Heart right ventricle (tissue), 16 donors: ENCODE measurements around the gene SUN5. TPM values are rescaled to one million over a fixed set of nuclear protein-coding genes. Genes with fewer than 3 reads are reported as not detected.

Experiments used
- ATAC-seq, 8 donors: fragments of 200-7000 bp; cut with Tn5 transposase; one replicate each; pipeline ENCODE4 v1.9.1; 2020; ENCODE audit warnings: mild to moderate bottlenecking in 8 of 8, moderate library complexity in 8 of 8, moderate number of reproducible peaks in 1 of 8
- DNase-seq, 2 donors: peaks; one replicate each; pipeline ENCODE4 v3.0.0-alpha.2; 2020
- H3K27ac ChIP-seq, 10 donors: fragments of 200-600 bp; sonication (generic) in 2 of 10; one replicate each; pipeline versions ENCODE4 v1.5.0 to v1.8.0; 2020 to 2022; ENCODE audit warnings: mild to moderate bottlenecking in 3 of 10
- H3K27me3 ChIP-seq, 7 donors: fragments of 200-600 bp; one replicate each; pipeline ENCODE4 v1.8.0; 2021 to 2022; ENCODE audit warnings: mild to moderate bottlenecking in 2 of 7
- H3K36me3 ChIP-seq, 9 donors: fragments of 200-600 bp; sonication (generic) in 1 of 9; one replicate each; pipeline versions ENCODE4 v1.5.0 to v1.8.0; 2020 to 2022; ENCODE audit warnings: mild to moderate bottlenecking in 2 of 9
- H3K4me1 ChIP-seq, 9 donors: fragments of 200-600 bp; sonication (generic) in 1 of 9; one replicate each; pipeline versions ENCODE4 v1.5.0 to v1.8.0; 2020 to 2022; ENCODE audit warnings: mild to moderate bottlenecking in 4 of 9
- H3K4me3 ChIP-seq, 10 donors: fragments of 200-600 bp; sonication (generic) in 2 of 10; one replicate each; pipeline versions ENCODE4 v1.5.0 to v1.8.0; 2020 to 2022; ENCODE audit warnings: mild to moderate bottlenecking in 7 of 10, moderate library complexity in 2 of 10
- H3K9me3 ChIP-seq, 11 donors: fragments of 200-600 bp in 10 of 11; sonication (generic) in 2 of 11; one replicate each; pipeline versions ENCODE4 v1.5.0 to v1.8.0; 2013 to 2022; ENCODE audit warnings: mild to moderate bottlenecking in 2 of 11, control low read depth in 1 of 11, moderate library complexity in 1 of 11
- WGBS, 2 donors: extraction: QIAGEN DNeasy Blood & Tissue Kit; methylation state at CpG; one replicate each; pipeline ENCODE4 v1.1.7; 2013; ENCODE audit warnings: inconsistent platforms in 1 of 2; 5-methylcytosine and 5-hydroxymethylcytosine counted together
- intact Hi-C, 10 donors: fragments of 100-400 bp; cut with DNase I; formaldehyde crosslinking; loops; one replicate each; pipeline versions ENCODE4 v1.11.1 to v1.14.2; 2022
- polyA plus RNA-seq, 2 donors: library from polyadenylated mRNA; stranded (reverse); fragments of 200-250 nt; gene quantifications; one replicate each; pipeline ENCODE4 v1.2.3, GENCODE V29; 2013
- total RNA-seq, 10 donors: library from RNA; stranded (reverse); fragmentation: NEBNext Ultra II Directional in 3 of 10; extraction: Animal tissue kit (Norgen Biotek cat#: 25700) in 3 of 10; gene quantifications; one replicate each; pipeline versions ENCODE4 v1.2.1 to v1.2.4, GENCODE V29; 2021 to 2023
- TF ChIP-seq, protein P1 (sequence below), 9 donors: fragments of 200-600 bp; sonication (generic) in 2 of 9; IDR thresholded peaks; one replicate each; pipeline versions ENCODE4 v1.5.0 to v1.8.0; 2021 to 2022; ENCODE audit warnings: antibody characterized with exemption in 9 of 9, mild to moderate bottlenecking in 5 of 9, moderate library complexity in 1 of 9
- donor health status: Arrhythmogenic right ventricular cardiomyopathy.
- donor health status: ischemic (EF 13 %, LVEDD 7.1; RV severe dilation, severe dysfunction).
- donor health status: healthy with polysubstance abuse.
- donor health status: DM: no; HTN: yes; CAD: no.
- donor health status: DM: no; HTN: no; CAD: no.
- donor health status: ischemic (EF 25% LVEDD 6.9; RV normal size, moderate dysfunction).
- donor health status: ischemic (EF 25% LVEDD 5.7; RV mildly dilated, moderate dysfunction).
- donor health status: healthy.
- donor health status: DM: yes; HTN: yes; CAD: no.
- donor health status: Ischemic cardiomyopathy.
- donor health status: ischemic (EF 35%, LVEDD 5.7; RV mildly dilated, moderate dysfunction).
- donor health status: nonischemic (EF 11% LVEDD 7.7; RV severe dilation, severe dysfunction).
- donor health status: DM: yes; HTN: yes; CAD: no.
- donor health status: PGD.
- donor health status: ischemic (EF 29% LVEDD 5.4; RV normal size, mild dysfunction).
- donor health status: nonischemic (EF 23%, LVEDD 6.1; RV moderate dilation, normal function).

SUN5 gene
- total and polyA plus RNA-seq, 12 donors, result not detected

DNA sequence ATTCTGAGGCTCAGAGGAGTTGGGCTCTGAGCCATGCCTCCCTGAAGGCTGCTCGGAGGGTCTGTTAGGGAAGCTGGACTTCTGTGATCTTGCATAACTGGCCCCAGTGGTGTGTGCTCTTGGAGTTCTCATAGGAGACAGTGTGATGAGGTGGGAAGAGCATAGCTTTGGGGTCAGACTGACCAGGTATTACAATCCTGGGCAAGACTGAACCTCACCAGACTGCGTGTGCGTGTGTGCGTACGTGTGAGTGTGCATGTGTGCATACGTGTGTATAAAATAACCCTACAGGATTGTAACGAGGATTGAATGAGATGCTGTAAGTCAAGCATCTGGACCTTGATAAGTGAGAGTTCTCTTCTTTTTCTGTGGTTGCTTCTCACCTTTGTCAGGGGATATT is 13.3 kb upstream of the SUN5 start:
- Histone ChIP-seq H3K4me1 (no peaks in the 10 kb centered on the region), H3K4me3 (no peak overlapping the region), H3K9me3 (no peaks in the 10 kb centered on the region), H3K36me3 (no peaks in the 10 kb centered on the region), H3K27ac (no peak overlapping the region), H3K27me3 (peaks cover 0 to 30% (median 18%) of the 10 kb centered on the region in 7 donors)
- TF ChIP-seq, protein P1, sequence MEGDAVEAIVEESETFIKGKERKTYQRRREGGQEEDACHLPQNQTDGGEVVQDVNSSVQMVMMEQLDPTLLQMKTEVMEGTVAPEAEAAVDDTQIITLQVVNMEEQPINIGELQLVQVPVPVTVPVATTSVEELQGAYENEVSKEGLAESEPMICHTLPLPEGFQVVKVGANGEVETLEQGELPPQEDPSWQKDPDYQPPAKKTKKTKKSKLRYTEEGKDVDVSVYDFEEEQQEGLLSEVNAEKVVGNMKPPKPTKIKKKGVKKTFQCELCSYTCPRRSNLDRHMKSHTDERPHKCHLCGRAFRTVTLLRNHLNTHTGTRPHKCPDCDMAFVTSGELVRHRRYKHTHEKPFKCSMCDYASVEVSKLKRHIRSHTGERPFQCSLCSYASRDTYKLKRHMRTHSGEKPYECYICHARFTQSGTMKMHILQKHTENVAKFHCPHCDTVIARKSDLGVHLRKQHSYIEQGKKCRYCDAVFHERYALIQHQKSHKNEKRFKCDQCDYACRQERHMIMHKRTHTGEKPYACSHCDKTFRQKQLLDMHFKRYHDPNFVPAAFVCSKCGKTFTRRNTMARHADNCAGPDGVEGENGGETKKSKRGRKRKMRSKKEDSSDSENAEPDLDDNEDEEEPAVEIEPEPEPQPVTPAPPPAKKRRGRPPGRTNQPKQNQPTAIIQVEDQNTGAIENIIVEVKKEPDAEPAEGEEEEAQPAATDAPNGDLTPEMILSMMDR (IDR thresholded peaks at IDR 0.05), result no peak
- DNase-seq (no peak), ATAC-seq (no peak)
- intact Hi-C loops, result no loop called here
- WGBS, 2 donors, result 74 to 88% methylated on average over 7 of the region's 7 CpGs

DNA sequence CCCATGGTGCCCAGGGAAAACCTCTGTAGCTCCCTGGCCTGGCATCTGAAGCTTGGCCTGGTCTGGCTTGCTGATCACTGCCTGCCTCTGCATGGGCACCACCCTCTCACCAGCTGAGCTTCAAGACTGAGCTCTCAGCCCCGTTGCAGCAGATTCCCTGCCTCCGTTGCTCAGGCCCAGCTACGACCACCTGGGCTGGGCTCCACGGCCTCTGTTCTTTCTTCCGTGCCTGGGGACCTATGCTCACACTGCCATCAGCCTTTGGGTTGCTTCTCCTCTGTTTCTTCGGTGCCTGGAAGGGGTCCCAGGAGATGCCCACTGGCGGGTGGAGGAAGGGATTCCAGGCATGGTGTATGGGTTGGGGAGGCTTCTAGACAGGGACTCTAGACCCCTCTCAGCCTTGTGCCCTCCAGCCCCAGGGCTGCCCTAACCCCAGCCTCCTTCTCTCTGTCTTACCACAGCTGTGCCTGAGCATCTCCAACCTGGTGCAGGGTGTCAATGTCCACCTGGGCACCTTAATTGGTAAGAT is 12.4 kb upstream of the SUN5 start:
- DNase-seq (no peak), ATAC-seq (no peak)
- WGBS, 2 donors, result 68 to 69% methylated on average over 7 of the region's 7 CpGs
- no peaks in the 10 kb centered on the region for H3K9me3 ChIP-seq
- H3K36me3 ChIP-seq, result no peaks in the 10 kb centered on the region
- no peaks in the 10 kb centered on the region for H3K4me1 ChIP-seq
- no peak overlapping the region for H3K4me3 ChIP-seq
- TF ChIP-seq, protein P1 (IDR thresholded peaks at IDR 0.05), result no peak
- intact Hi-C loops, result no loop called here
- H3K27me3 ChIP-seq, result peaks cover 0 to 30% (median 18%) of the 10 kb centered on the region in 7 donors
- no peak overlapping the region for H3K27ac ChIP-seq

DNA sequence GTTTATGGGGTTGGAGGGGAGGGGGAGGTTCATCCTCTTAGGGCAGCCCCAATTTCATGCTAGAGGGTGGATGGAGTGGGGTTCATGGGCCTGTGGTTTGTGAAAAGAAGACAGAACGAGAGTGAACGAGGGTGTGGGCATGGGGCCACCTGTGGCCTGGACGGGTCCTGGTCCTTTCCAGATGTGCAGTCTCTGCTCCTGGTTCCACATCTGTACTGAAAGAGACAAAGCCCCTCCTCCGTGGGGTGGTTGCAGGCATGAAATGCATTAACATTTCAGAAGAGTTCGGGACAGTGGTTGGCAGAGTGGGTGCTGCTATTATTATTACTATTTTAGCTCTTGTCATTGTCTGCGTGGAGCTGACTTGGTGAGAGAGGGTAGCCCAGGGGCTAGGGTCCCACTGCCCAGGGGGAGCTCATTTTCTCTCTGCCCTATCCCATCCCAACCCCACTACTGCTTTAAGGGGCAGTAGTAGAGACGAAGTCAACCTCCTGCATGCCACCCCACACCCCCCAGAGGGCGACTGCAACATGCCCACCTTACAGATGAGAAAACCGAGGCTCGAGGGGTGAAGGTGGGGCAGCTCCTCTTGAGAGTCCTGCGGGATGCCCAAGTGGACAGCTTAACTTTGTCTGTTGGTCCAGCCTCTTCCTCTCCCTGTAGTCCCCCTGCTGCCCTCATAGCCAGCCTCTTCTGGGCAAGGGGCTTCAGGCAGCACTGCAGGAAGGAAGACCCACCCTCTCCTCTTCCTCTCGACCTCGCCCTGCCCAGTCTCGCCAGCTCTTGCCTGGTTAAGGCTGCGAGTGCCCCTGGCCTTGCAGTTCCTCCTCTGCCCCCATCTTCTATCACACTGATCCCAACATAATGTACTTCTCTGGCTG is 11.7 kb upstream of the SUN5 start:
- Histone ChIP-seq H3K27me3 (peaks cover 0 to 30% (median 18%) of the 10 kb centered on the region in 7 donors), H3K9me3 (no peaks in the 10 kb centered on the region), H3K4me3 (no peak overlapping the region), H3K4me1 (no peaks in the 10 kb centered on the region), H3K27ac (no peak overlapping the region), H3K36me3 (no peaks in the 10 kb centered on the region)
- TF ChIP-seq, protein P1 (IDR thresholded peaks at IDR 0.05), result no peak
- intact Hi-C loops, result no loop called here
- no peak for ATAC-seq
- 70 to 80% methylated on average over 15 of the region's 15 CpGs for WGBS, 2 donors
- no peak for DNase-seq

DNA sequence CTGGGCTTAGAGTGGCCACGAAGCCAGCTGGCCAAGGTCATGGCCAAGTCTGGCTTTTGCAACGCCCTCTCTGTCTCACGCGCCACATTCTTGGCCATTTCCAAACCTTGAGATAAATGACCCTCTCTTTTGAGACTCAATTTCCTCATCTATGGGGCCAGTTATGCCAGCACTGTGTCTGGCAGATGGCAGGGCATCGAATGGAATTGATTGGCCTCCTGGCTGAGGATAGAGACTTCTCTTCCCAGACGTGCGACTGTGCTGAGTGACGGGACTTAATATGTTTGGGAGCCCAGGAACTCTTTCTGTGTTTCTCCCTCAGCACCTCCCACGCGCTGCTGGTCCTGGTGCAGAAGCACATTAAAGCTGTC is 10.9 kb upstream of the SUN5 start:
- 77 to 78% methylated on average over 10 of the region's 10 CpGs for WGBS, 2 donors
- no peaks in the 10 kb centered on the region for H3K9me3 ChIP-seq
- H3K36me3 ChIP-seq, result no peaks in the 10 kb centered on the region
- H3K4me1 ChIP-seq, result no peaks in the 10 kb centered on the region
- ATAC-seq (no peak), DNase-seq (no peak)
- intact Hi-C loops, result no loop called here
- H3K4me3 ChIP-seq, result no peak overlapping the region
- H3K27ac ChIP-seq, result no peak overlapping the region
- H3K27me3 ChIP-seq, result peaks cover 0 to 30% (median 18%) of the 10 kb centered on the region in 7 donors
- TF ChIP-seq, protein P1 (IDR thresholded peaks at IDR 0.05), result no peak
